Keratinocyte (primary cell): Measurements from ENCODE around the gene NOS3. TPM values are rescaled to one million over a fixed set of nuclear protein-coding genes. Genes with fewer than 3 reads are reported as not detected.
A peak's percentile ranks its signal among the peaks of the same experiment; 100 is the strongest.

Experiments
- DNase-seq: peaks from one replicate; pipeline ENCODE4 v3.0.0-alpha.2; 2011; ENCODE audit warnings: low read depth, missing footprints, low spot score
- FAIRE-seq: peaks from 2 replicates; lab custom pipeline; 2011; peaks lifted over from hg19 to GRCh38; lab: Jason Lieb, UNC
- H2AFZ ChIP-seq: 2 replicates; pipeline ENCODE4 v1.6.0; 2012; ENCODE audit warnings: low read length, control low read depth, inconsistent platforms; ENCODE audit not compliant: control insufficient read depth
- H3K27ac ChIP-seq: 2 replicates; pipeline ENCODE4 v1.5.1; 2011; ENCODE audit warnings: low read length; ENCODE audit not compliant: control insufficient read depth, insufficient read depth
- H3K27me3 ChIP-seq: 3 replicates; pipeline ENCODE4 v1.6.0; 2011; ENCODE audit warnings: low read length; ENCODE audit not compliant: control insufficient read depth, insufficient read depth; ENCODE audit errors: extremely low read depth
- H3K36me3 ChIP-seq, 2 experiments: 2 replicates in 1 of 2; 3 replicates in 1 of 2; pipeline ENCODE4 v1.5.1; 2011; ENCODE audit warnings: low read length in 2 of 2, mild to moderate bottlenecking in 1 of 2; ENCODE audit not compliant: control insufficient read depth in 2 of 2, insufficient read depth in 2 of 2; ENCODE audit errors: extremely low read depth in 1 of 2
- H3K4me1 ChIP-seq: 3 replicates; pipeline ENCODE4 v1.5.1; 2011; ENCODE audit warnings: low read length; ENCODE audit not compliant: control insufficient read depth, insufficient read depth; ENCODE audit errors: extremely low read depth
- H3K4me2 ChIP-seq: 3 replicates; pipeline ENCODE4 v1.6.0; 2011; ENCODE audit warnings: low read depth, low read length; ENCODE audit not compliant: control insufficient read depth, insufficient read depth; ENCODE audit errors: extremely low read depth
- H3K4me3 ChIP-seq, 3 experiments: fragments of 200-600 bp in 1 of 3; sonication (generic) in 1 of 3; 2 replicates in 2 of 3; 3 replicates in 1 of 3; pipeline ENCODE4 v1.5.1; 2011 to 2016; ENCODE audit warnings: low read length in 3 of 3, mild to moderate bottlenecking in 3 of 3, control low read depth in 2 of 3, inconsistent platforms in 1 of 3, low read depth in 1 of 3, mixed read lengths in 1 of 3, mixed run types in 1 of 3, moderate library complexity in 1 of 3; ENCODE audit not compliant: control insufficient read depth in 2 of 3, insufficient read depth in 2 of 3; ENCODE audit errors: extremely low read depth in 1 of 3
- H3K79me2 ChIP-seq: 2 replicates; pipeline ENCODE4 v1.6.0; 2012; ENCODE audit warnings: low read length; ENCODE audit not compliant: control insufficient read depth, insufficient read depth
- H3K9ac ChIP-seq: 3 replicates; pipeline ENCODE4 v1.6.0; 2011; ENCODE audit warnings: low read length; ENCODE audit not compliant: control insufficient read depth, insufficient read depth; ENCODE audit errors: extremely low read depth
- H3K9me1 ChIP-seq: 3 replicates; pipeline ENCODE4 v1.6.0; 2011; ENCODE audit warnings: low read length; ENCODE audit not compliant: control insufficient read depth, insufficient read depth; ENCODE audit errors: extremely low read depth
- H3K9me3 ChIP-seq: 2 replicates; pipeline ENCODE4 v1.5.1; 2012; ENCODE audit warnings: low read depth, low read length; ENCODE audit not compliant: control insufficient read depth
- H4K20me1 ChIP-seq: 3 replicates; pipeline ENCODE4 v1.6.0; 2011; ENCODE audit warnings: low read length; ENCODE audit not compliant: control insufficient read depth, insufficient read depth; ENCODE audit errors: extremely low read depth
- EZH2 ChIP-seq: IDR thresholded peaks from one replicate; pipeline ENCODE4 v1.6.1; 2012; ENCODE audit warnings: inconsistent platforms, mild to moderate bottlenecking, low read length, moderate library complexity
- dilution Hi-C: fragments of 300-500 bp; cut with MboI; formaldehyde crosslinking; loops from one replicate; pipeline ENCODE4 v1.7.0; 2020; ENCODE audit warnings: low sequenced_read_pairs; ENCODE audit not compliant: extremely low pct_ligation_motif_present
- polyA plus RNA-seq, 5 experiments: library from polyadenylated mRNA; depleted of rRNA in 3 of 5; stranded (reverse) in 3 of 5; stranded (forward) in 1 of 5; unstranded in 1 of 5; fragments of >200 nt; gene quantifications; 1 replicate in 1 of 5; 2 replicates in 3 of 5; 3 replicates in 1 of 5; pipeline versions ENCODE4 v1.2.1 to v1.2.3, GENCODE V29; 2011 to 2012; ENCODE audit warnings: missing spikeins in 2 of 5, low read depth in 1 of 5, low replicate concordance in 1 of 5
- TF ChIP-seq, protein P1 (sequence below), 3 experiments: IDR thresholded peaks in 1 of 3; conservative IDR thresholded peaks in 1 of 3; optimal IDR thresholded peaks in 1 of 3; 2 replicates in 2 of 3; 3 replicates in 1 of 3; pipeline versions ENCODE3 to v1.5.1; 2011; ENCODE audit warnings: low read length in 3 of 3, mild to moderate bottlenecking in 3 of 3, moderate library complexity in 2 of 3, control low read depth in 1 of 3, inconsistent platforms in 1 of 3; ENCODE audit not compliant: insufficient read depth in 2 of 3; ENCODE audit errors: extremely low read depth in 1 of 3

NOS3 gene
- polyA plus RNA-seq, 1 donor (not counting 4 experiments of a cell fraction or from before 2014, with no cell fraction given) = 0.77 TPM

DNA sequence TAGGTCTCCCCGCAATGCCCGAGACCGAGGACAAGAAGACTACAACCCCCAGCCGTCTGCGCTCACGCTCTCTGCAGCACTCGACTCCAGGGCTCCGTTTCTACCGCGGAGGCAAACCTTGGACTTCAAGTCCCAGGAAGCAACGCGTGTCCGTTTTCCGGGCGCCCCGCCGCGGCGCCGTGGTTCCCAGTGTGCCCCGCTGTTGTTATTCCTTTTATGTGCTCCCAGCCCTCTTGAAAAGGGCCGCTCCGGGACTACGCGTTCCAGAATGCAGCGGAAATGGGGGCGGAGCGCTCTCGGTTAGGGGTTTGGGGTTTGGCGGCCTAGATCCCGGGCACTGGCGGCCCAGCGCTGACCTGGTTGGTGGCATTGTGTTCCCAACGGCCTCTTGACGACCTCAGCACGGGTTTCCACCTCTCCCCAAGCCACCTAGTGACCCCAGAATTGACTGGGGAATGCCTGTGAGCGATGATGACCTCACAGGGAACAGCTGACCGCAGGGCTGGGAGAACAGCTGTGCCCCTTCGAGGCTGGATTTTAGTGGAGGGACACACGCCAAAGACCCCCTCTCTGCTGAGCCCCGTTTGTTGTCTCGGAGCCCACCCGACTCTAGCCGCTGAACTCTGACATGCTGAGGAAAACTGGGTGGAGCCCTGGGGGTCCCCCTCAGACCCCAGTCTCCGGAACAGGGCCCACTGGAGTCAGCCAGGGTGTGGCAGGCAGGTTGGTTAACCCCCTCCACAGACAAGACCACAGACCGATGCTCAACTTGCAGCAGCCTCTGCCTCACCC, 67.4 kb downstream of the NOS3 start:
- peak overlapping the region; percentile 77 for H3K9ac ChIP-seq
- DNase-seq (peak; percentile 98), FAIRE-seq (peak; percentile 55)
- H3K27ac ChIP-seq = peak overlapping the region; percentile 95
- no peak for TF ChIP-seq EZH2
- TF ChIP-seq, protein P1, sequence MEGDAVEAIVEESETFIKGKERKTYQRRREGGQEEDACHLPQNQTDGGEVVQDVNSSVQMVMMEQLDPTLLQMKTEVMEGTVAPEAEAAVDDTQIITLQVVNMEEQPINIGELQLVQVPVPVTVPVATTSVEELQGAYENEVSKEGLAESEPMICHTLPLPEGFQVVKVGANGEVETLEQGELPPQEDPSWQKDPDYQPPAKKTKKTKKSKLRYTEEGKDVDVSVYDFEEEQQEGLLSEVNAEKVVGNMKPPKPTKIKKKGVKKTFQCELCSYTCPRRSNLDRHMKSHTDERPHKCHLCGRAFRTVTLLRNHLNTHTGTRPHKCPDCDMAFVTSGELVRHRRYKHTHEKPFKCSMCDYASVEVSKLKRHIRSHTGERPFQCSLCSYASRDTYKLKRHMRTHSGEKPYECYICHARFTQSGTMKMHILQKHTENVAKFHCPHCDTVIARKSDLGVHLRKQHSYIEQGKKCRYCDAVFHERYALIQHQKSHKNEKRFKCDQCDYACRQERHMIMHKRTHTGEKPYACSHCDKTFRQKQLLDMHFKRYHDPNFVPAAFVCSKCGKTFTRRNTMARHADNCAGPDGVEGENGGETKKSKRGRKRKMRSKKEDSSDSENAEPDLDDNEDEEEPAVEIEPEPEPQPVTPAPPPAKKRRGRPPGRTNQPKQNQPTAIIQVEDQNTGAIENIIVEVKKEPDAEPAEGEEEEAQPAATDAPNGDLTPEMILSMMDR (optimal IDR thresholded peaks at IDR 0.05 in 1 of 3, IDR thresholded peaks at IDR 0.05 in 1 of 3, conservative IDR thresholded peaks at IDR 0.05 in 1 of 3; ENCODE audit: extremely low read depth in 1 of 3, insufficient read depth in 2 of 3, low read length in 3 of 3) = no peak
- H2AFZ ChIP-seq = peak overlapping the region; percentile 60
- H4K20me1 ChIP-seq = no peaks in the 10 kb centered on the region
- dilution Hi-C loops = no loop called here
- H3K4me3 ChIP-seq = peak overlapping the region; percentile 47 to 90 (median 87)
- peak overlapping the region; percentile 99 for H3K4me2 ChIP-seq
- H3K36me3 ChIP-seq = peaks cover 7% of the 10 kb centered on the region in 2 experiments
- no peaks in the 10 kb centered on the region for H3K9me3 ChIP-seq
- peaks cover 41% of the 10 kb centered on the region for H3K4me1 ChIP-seq
- H3K79me2 ChIP-seq = peaks cover 28% of the 10 kb centered on the region
- H3K27me3 ChIP-seq = no peaks in the 10 kb centered on the region
- H3K9me1 ChIP-seq = peaks cover 4% of the 10 kb centered on the region

DNA sequence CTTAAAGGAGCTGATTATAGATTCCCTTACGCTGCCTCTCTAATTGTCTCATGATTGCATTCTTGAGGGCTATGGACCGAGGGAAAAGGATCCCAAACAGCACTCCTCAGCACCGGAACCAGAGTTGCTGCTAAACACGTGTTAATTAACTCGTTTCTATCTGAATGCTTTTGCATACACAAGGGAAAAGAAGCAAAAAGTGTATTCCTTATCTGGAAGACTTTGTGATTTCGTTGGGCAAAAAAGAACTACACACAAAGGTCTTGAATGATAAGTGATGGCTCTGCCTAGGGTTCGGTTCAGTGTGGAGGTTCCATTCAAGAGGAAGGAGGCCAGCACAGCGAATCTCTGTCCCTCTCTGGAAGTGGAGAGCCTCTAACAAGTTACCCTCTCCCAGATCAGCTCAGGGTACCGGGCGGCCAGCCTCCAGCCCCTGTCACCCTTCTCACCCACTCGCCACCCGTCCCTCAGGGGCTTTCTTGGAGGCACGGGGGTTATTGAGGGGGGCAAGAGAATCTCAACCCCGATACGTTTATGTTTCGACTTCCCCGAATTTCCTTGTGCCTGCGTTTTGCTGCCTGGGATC, 68.1 kb downstream of the NOS3 start:
- Histone ChIP-seq H2AFZ (peak overlapping the region; percentile 74), H3K27ac (peak overlapping the region; percentile 95), H3K4me1 (peaks cover 43% of the 10 kb centered on the region), H3K79me2 (peaks cover 31% of the 10 kb centered on the region), H3K4me3 (peak overlapping the region; percentile 67 to 90 (median 70)), H3K27me3 (no peaks in the 10 kb centered on the region), H3K9me1 (peaks cover 4% of the 10 kb centered on the region), H3K4me2 (peak overlapping the region; percentile 99), H3K9ac (peak overlapping the region; percentile 77), H4K20me1 (no peaks in the 10 kb centered on the region), H3K36me3 (peaks cover 7% of the 10 kb centered on the region in 2 experiments), H3K9me3 (no peaks in the 10 kb centered on the region)
- no peak for TF ChIP-seq EZH2
- TF ChIP-seq, protein P1 (optimal IDR thresholded peaks at IDR 0.05 in 1 of 3, IDR thresholded peaks at IDR 0.05 in 1 of 3, conservative IDR thresholded peaks at IDR 0.05 in 1 of 3; ENCODE audit: extremely low read depth in 1 of 3, insufficient read depth in 2 of 3, low read length in 3 of 3) = no peak
- no peak for FAIRE-seq
- DNase-seq = no peak
- dilution Hi-C loops = no loop called here
